NAMALWA (cell line): ENCODE measurements around the gene KLK3.

Source experiments
- DNase-seq: peaks from one replicate; pipeline ENCODE4 v3.0.0-alpha.2; 2015; ENCODE audit warnings: low spot score

The KLK3 gene

GRCh38 chr19:50898018-50898417, 43.3 kb downstream of the KLK3 start:
- no peak for DNase-seq

GRCh38 chr19:50899569-50899968, 44.9 kb downstream of the KLK3 start:
- DNase-seq, result no peak

- DNase-seq, result no peak
Measured at GRCh38 chr19:50902640-50903039, 47.9 kb downstream of the KLK3 start.

- DNase-seq, result peak; percentile 66
Measured at GRCh38 chr19:50906217-50906616, 51.5 kb downstream of the KLK3 start.

GRCh38 chr19:50908336-50908735, 53.6 kb downstream of the KLK3 start:
- no peak for DNase-seq

GRCh38 chr19:50909240-50910070, 54.7 kb downstream of the KLK3 start:
- DNase-seq, result peak; percentile 71
